Measurements from ENCODE around the gene NCAM1.
A peak's percentile ranks its signal among the peaks of the same experiment; 100 is the strongest.
"Not testable (repeated sequence)": the region's sequence is repeated elsewhere in the genome, so short reads cannot be mapped to it uniquely, and the experiment has no call there.

Gene NCAM1

DNA sequence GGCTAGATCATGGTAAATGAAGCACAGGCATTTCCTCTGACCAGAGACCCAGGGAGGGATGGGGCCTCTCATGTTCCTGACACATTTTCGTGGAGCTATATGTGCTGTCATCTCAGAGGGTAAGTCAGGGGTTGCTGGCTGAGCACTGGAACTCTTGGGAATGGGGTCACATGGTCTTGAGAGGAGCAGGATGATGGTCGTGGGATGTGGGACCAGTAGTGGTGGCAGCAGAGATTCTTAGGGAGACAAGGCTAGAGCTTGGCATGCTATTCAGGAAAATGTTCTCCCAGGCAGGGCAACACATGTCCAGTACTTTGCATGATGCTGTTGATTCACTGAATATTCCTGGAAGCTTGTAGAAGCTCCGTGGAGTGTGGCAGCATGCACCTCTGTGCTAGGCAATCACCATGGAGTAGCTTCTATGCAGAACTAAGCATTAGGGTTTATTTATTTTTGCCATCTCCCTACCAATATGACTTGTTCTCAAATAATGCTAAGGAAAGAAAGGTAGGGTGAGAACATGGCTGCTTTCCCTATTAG is 321.7 kb downstream of the NCAM1 start:
- no peak for DNase-seq

DNA sequence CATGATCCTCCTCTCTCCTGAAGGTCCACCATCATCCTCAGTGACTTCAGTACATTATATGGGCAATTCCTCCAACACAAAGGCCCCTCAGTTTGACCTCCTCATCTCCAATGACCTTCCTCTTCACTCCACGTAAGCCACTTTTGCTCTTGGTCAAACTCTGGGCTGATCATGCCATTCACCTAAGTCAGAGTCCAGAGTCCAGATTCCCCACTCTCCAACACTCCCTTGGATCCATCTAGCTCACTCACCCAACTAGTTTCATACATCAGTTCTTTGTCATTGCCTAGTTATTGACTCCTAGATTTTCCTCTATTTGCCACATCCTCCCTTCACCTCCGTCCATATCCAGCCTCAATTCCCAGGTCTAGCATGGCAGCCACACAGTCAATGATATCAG is 322.7 kb downstream of the NCAM1 start:
- DNase-seq = no peak

GRCh38 chr11:113286009-113286408 is 324.8 kb downstream of the NCAM1 start:
- DNase-seq = no peak

- no peak for DNase-seq
These were observed 325.6 kb downstream of the NCAM1 start for GRCh38 chr11:113286509-113287497.

GRCh38 chr11:113287801-113288200 is 326.6 kb downstream of the NCAM1 start:
- DNase-seq = no peak

GRCh38 chr11:113288286-113288863 is 327.2 kb downstream of the NCAM1 start:
- no peak for DNase-seq

DNA sequence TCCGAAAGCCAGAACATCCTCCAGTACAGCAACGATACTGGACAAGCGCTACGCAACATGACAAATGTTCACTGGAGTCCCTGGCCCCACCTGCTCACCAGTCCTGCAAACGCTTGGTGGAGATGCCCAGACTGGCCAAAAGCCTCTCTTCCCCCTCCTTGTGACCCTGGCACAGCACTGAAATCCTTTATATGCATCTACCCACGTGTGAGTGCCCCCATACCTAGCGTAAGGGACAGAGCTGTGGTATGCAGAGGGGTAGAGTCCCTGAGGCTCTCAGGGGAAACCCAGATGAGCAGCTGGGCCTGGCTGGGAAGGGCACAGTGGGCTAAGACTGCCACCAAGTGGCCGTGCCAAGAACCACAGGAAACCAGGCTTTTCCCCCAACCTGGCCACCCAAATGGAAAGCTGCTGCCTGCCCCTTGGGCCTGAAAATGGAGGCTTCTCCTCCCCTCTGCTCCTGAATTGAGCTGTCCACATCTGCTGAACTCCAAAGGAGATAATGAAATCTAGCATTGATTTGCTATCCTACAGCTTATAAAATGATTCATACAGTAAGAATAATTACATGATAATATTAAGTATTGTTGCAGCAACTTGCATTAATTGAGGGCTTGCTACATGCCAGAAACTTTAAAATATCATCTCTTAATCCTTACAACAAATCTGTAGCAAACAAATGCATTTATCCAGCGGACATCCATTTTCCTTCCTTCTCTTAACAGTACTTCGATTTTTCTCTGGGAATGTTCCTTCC is 328.4 kb downstream of the NCAM1 start:
- peak; percentile 33 to 34 for DNase-seq

DNA sequence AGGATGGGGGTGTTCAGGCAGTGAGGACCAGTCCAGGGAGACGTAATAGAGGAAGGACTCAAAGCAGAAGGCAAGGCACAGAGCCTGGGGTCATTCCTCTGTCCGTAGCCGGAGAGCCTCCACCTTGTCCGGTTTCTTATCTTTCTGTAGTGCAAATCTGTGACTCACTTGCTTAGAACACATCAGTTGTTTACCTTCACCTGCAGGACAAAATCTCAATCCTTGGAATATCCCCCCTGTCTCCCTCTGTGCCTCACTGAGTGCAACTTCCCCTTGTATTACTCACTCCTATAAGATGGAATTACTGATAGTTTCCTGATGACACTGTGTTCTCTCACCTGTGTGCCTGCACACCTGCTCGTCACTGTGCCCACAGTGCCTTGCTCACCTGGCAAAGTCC is 332.7 kb downstream of the NCAM1 start:
- DNase-seq = no peak

DNA sequence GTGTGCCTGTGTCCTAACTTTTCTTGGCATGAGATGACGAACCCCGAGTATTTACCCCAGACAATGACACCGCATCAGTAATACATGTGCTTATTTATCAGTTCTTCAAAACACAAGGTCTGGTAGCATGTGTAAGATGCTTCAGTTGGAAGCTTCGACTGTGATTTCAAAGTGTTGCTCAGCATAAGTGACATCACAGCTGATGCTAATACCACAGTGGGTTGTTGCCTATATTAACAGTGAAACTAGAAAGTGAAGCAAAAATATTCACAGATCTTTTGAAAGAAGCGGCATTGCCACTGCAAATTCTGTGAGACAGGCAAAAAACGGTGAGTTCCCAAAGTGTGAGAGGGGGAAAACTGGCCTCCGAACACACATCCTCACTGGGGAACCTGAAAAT is 334.8 kb downstream of the NCAM1 start:
- DNase-seq = no peak

- DNase-seq = no peak
These were observed 335.4 kb downstream of the NCAM1 start for GRCh38 chr11:113296447-113297205.

DNA sequence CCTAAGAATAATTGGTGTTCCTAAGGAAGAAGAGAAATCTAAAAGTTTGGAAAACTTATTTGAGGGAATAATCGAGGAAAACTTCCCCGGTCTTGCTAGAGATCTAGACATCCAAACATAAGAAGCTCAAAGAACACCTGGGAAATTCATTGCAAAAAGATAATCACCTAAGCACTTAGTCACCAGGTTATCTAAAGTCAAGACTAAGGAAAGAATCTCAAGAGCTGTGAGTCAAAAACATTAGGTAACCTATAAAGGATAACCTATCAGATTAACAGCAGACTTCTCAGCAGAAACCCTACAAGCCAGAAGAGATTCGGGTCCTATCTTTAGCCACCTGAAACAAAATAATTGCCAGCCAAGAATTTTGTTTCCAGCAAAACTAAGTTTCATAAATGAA is 337.3 kb downstream of the NCAM1 start:
- DNase-seq = not testable (repeated sequence)

GRCh38 chr11:113304916-113305315 is 343.7 kb downstream of the NCAM1 start:
- DNase-seq = no peak

DNA sequence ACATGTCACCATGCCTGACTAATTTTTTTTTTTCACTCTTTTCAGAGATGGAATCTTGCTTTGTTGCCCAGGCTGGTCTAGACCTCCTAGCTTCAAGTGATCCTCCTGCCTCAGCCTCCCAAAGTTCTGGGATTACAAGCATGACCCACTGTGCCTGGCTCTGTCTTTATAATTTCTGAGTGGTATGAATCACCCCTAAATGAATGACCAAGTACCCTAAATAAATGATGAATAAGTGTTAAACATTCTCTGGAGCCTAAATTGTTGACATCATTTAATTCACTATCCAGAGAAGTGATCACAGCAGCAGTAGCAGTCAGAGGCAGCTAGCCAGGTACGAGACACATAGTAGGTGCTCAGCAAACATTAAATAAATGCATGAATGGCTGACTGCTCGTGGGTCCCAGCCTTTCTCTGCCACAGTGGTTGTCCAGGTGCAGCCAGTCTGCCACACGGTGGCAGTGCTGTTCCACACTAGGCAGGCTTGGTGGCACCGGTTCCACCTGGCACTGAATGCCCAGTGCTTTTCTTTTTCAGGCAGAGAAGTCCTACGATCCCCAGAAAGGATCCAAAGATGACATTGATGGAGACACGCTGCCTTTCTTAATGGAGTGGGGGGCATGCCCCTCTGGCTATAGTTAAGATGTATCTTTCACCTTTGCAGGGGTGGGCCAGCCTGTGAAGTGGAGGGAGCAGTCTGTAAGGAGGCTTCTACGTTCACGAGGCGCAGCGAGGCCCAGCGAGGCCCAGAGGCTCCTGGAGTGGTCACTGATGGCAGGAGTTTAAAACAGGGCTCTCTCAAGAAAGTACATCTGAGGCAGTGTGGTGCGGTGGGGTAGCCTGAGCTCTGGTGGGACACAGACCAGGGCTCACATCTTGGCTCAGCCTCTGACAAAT is 344.5 kb downstream of the NCAM1 start:
- peak; percentile 25 to 37 for DNase-seq

- no peak for DNase-seq
These were observed 347.4 kb downstream of the NCAM1 start for GRCh38 chr11:113308601-113309000.

- no peak for DNase-seq
These were observed 350.3 kb downstream of the NCAM1 start for GRCh38 chr11:113311536-113311935.

- no peak for DNase-seq
These were observed 352.4 kb downstream of the NCAM1 start for GRCh38 chr11:113313601-113314000.

DNA sequence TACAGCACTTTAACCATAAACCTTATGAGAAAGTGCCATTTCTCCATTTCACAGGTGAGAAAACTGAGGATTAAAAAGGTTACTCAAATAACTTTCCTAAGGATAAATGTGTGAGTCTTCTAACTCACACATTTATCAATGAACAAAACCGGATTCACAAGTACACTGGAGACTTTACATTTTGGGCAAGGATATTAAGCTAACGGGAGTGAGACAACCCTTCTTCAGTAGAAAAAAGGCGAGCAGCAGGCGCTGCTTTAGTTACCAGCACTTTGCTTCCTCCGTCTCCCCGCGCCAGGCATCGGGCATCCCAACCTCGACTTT is 352.8 kb downstream of the NCAM1 start:
- DNase-seq = no peak

DNA sequence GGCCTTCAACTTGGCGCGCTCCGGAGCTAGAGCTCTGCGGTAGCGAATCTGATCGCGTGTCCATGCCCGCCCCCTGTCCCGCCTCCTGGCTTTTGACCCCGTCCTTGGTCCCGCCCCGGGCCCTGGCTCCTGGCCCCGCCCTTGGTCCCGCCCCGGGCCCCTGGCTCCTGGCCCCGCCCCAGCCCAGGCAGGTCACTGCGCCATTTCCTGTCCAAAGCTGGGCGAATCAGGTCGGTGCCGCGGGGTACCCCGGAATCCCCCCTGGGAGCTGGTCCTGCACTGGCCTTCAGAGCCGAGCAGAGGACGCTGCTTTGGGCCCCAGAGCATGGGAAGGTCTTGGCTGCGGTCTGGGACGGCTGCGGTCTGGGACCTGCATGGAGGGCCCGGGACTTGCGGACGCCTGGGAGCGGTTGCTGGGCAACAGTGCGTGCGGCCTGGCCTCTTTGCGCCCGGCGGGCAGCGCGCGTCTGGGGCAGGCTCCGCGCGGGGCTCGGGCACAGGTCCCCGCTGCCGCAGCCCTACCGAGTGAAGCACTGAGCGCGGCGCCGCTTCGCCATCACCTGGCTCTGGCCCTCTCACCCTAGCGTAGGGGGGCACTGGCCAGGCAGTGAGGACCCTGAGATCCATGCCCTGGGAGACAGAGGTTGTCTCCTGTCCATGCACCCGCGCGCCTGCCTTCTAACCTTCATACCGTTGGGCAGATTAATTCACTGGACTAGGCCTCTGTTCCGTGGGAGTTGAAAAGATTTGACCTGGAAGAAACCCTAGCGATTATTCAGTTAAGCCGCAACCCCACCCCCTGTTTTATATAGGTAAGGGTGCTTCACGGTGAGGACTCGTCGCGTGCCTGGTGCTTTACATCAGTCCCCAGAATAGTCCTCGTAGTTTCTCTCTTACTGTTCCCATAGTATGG is 353.4 kb downstream of the NCAM1 start, which contains the start of gene TTC12:
TTC12 (plus strand) TSS at position 195 of the 913 bp plus-strand sequence. CDS start 1,675 bp downstream, outside the sequence.
- peak; percentile 53 for DNase-seq

- DNase-seq = no peak
These were observed 354.6 kb downstream of the NCAM1 start for GRCh38 chr11:113315811-113316210.

DNA sequence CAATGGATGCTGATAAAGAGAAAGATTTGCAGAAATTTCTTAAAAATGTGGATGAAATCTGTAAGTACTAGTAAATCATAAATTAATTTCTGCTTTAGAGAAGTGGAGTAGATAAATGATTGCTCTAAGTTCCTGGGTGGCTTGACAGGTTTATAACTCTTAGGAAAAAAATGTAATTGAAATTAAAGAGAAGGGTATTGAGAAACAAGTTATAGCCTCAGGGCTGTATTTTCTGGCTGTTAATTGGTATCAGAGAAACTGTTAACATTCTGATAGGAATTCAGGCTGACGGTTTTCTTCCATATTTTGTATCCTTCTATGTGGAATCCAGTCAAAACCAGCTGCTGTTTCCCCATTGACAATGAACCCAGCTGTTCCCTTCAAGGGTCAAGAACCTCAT is 355.0 kb downstream of the NCAM1 start:
- no peak for DNase-seq
